ENCODE results near the gene NTSR1.

- TF ChIP-seq EZH2 (IDR thresholded peaks at IDR 0.05; ENCODE audit: borderline replicate concordance, insufficient read depth, low read depth, low read length, poor library complexity, severe bottlenecking) (no peak), CTCF (IDR thresholded peaks at IDR 0.05) (no peak)
These were observed 2.3 kb upstream of the NTSR1 start for GRCh38 chr20:62706344-62706743.

All from B cell (primary cell).